Adrenal gland (tissue), 12 donors: ENCODE measurements around the gene SMS. TPM values are rescaled to one million over a fixed set of nuclear protein-coding genes. Genes with fewer than 3 reads are reported as not detected.
A peak's percentile ranks its signal among the peaks of the same experiment; 100 is the strongest.

Experiments
- DNase-seq, 7 donors: peaks; one replicate each; pipeline ENCODE4 v3.0.0-alpha.2; 2019 to 2020
- H3K27ac ChIP-seq, 5 donors: fragments of 200-600 bp; sonication (generic) in 4 of 5; 1 replicate in 3 of 5; 2 replicates in 2 of 5; pipeline versions ENCODE4 v1.5.1 to v1.8.0; 2016 to 2020; ENCODE audit warnings: mild to moderate bottlenecking in 1 of 5
- H3K27me3 ChIP-seq: fragments of 200-600 bp; 2 replicates; pipeline ENCODE4 v1.8.0; 2021
- H3K36me3 ChIP-seq, 2 donors: fragments of 200-600 bp; replicated peaks in 1 of 2; 1 replicate in 1 of 2; 2 replicates in 1 of 2; pipeline versions ENCODE4 v1.5.1 to v1.8.0; 2018 to 2022
- H3K4me1 ChIP-seq, 2 donors: fragments of 200-600 bp; replicated peaks in 1 of 2; 1 replicate in 1 of 2; 2 replicates in 1 of 2; pipeline versions ENCODE4 v1.5.1 to v1.8.0; 2018 to 2021
- H3K4me3 ChIP-seq, 4 donors: fragments of 200-600 bp; sonication (generic) in 3 of 4; one replicate each; pipeline ENCODE4 v1.5.1; 2016 to 2018
- H3K9me3 ChIP-seq, 3 donors: fragments of 200-600 bp; sonication (generic) in 1 of 3; replicated peaks in 1 of 3; 1 replicate in 2 of 3; 2 replicates in 1 of 3; pipeline versions ENCODE4 v1.5.1 to v1.8.0; 2016 to 2021
- POLR2A ChIP-seq, 2 donors: fragments of 450-650 bp; IDR thresholded peaks; one replicate each; pipeline ENCODE4 v1.6.1; 2017; ENCODE audit warnings: antibody characterized with exemption in 2 of 2, mild to moderate bottlenecking in 2 of 2, moderate library complexity in 1 of 2
- WGBS, 4 donors: extraction: QIAGEN DNeasy Blood & Tissue Kit in 2 of 4; methylation state at CpG; one replicate each; pipeline versions ENCODE4 v1.1.5 to v1.1.7; 2013 to 2017; 5-methylcytosine and 5-hydroxymethylcytosine counted together
- intact Hi-C, 2 donors: fragments of 100-400 bp; cut with DNase I; formaldehyde crosslinking; loops; one replicate each; pipeline versions ENCODE4 v1.14.1 to v1.15.0; 2022 to 2023
- polyA plus RNA-seq, 3 donors: library from polyadenylated mRNA; stranded (reverse); fragments of 200-250 nt in 2 of 3; fragments of 350-450 nt in 1 of 3; fragmentation: Illumina TruSeq in 1 of 3; extraction: RNeasy Lipid Tissue Mini Kit (QIAGEN cat#74804) in 1 of 3; gene quantifications; one replicate each; pipeline ENCODE4 v1.2.3, GENCODE V29; 2013 to 2014
- total RNA-seq, 9 donors: library from RNA; depleted of rRNA in 4 of 9; stranded (reverse); fragments of >200 nt in 4 of 9; fragments of 120-200 nt in 1 of 9; fragmentation: NEBNext Ultra II Directional in 1 of 9; extraction: Animal tissue kit (Norgen Biotek cat#: 25700) in 1 of 9; gene quantifications; one replicate each; pipeline versions ENCODE4 v1.1.0 to v1.2.4, GENCODE V29; 2013 to 2023
- TF ChIP-seq, protein P1 (sequence below), 6 experiments: fragments of 450-650 bp in 4 of 6; fragments of 200-600 bp in 2 of 6; sonication (generic) in 1 of 6; IDR thresholded peaks; 1 replicate in 5 of 6; 2 replicates in 1 of 6; pipeline versions ENCODE4 v1.5.1 to v1.8.0; 2016 to 2021; ENCODE audit warnings: antibody characterized with exemption in 6 of 6, mild to moderate bottlenecking in 2 of 6, moderate library complexity in 1 of 6
- donor health status: healthy with polysubstance abuse.
- donor health status: Bipolar disorder and iron deficiency.
- donor health status: DM: yes; HTN: yes; CAD: no.
- donor health status: DM: no; HTN: no; CAD: no.
- donor health status: DM: no; HTN: no; CAD: no.
- donor health status: DM: yes; HTN: yes; CAD: no.

Gene SMS
- total and polyA plus RNA-seq, 12 donors, result 68.3 to 265 (median 131) TPM

- no peaks in the 10 kb centered on the region for H3K27me3 ChIP-seq
- H3K4me1 ChIP-seq, result peaks cover 0 to 6% of the 10 kb centered on the region in 2 donors
- no peak overlapping the region for H3K27ac ChIP-seq
- no peak for DNase-seq
- H3K36me3 ChIP-seq, result peaks cover 0 to 10% of the 10 kb centered on the region in 2 donors
- H3K9me3 ChIP-seq, result no peaks in the 10 kb centered on the region
- 88 to 95% (median 91%) methylated on average over 3 of the region's 3 CpGs for WGBS, 4 donors
- TF ChIP-seq, protein P1, sequence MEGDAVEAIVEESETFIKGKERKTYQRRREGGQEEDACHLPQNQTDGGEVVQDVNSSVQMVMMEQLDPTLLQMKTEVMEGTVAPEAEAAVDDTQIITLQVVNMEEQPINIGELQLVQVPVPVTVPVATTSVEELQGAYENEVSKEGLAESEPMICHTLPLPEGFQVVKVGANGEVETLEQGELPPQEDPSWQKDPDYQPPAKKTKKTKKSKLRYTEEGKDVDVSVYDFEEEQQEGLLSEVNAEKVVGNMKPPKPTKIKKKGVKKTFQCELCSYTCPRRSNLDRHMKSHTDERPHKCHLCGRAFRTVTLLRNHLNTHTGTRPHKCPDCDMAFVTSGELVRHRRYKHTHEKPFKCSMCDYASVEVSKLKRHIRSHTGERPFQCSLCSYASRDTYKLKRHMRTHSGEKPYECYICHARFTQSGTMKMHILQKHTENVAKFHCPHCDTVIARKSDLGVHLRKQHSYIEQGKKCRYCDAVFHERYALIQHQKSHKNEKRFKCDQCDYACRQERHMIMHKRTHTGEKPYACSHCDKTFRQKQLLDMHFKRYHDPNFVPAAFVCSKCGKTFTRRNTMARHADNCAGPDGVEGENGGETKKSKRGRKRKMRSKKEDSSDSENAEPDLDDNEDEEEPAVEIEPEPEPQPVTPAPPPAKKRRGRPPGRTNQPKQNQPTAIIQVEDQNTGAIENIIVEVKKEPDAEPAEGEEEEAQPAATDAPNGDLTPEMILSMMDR (IDR thresholded peaks at IDR 0.05), result no peak
- no peak for TF ChIP-seq POLR2A (IDR thresholded peaks at IDR 0.05)
- intact Hi-C loops, result no loop called here
- no peak overlapping the region for H3K4me3 ChIP-seq
Observed at GRCh38 chrX:21991504-21991903, 51.0 kb downstream of the SMS start.

DNA sequence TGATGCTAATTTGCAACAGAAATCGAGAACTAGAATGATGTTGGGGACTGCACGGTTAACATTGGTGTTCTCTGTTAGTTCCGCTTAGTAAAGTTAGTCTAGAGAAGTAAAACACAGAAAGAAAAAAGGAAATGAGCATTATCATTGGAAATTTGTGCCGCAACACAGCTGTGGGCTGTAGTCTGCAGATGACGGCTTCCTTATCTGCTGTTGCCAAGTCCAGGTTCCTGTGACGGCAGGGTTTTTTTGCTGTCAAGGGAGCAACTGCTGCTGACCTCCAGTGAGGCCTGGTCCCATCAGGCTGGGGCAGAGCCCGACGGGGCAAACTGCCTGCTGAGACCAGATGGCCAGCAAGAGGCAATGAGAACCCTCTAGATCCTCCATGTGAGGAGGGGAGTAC, 52.8 kb downstream of the SMS start:
- Histone ChIP-seq H3K9me3 (no peaks in the 10 kb centered on the region), H3K27ac (peak overlapping the region in 1 of 5 donors; percentile 80), H3K27me3 (no peaks in the 10 kb centered on the region), H3K4me1 (peaks cover 0 to 6% of the 10 kb centered on the region in 2 donors), H3K36me3 (peaks cover 0 to 10% of the 10 kb centered on the region in 2 donors), H3K4me3 (no peak overlapping the region)
- intact Hi-C loops, result no loop called here
- WGBS, 4 donors, result 57 to 78% (median 73%) methylated on average over 5 to 8 of the region's 8 CpGs
- peak; percentile 18 to 61 (median 33) for DNase-seq
- TF ChIP-seq, protein P1 (IDR thresholded peaks at IDR 0.05), result no peak
- TF ChIP-seq POLR2A (IDR thresholded peaks at IDR 0.05), result no peak

DNA sequence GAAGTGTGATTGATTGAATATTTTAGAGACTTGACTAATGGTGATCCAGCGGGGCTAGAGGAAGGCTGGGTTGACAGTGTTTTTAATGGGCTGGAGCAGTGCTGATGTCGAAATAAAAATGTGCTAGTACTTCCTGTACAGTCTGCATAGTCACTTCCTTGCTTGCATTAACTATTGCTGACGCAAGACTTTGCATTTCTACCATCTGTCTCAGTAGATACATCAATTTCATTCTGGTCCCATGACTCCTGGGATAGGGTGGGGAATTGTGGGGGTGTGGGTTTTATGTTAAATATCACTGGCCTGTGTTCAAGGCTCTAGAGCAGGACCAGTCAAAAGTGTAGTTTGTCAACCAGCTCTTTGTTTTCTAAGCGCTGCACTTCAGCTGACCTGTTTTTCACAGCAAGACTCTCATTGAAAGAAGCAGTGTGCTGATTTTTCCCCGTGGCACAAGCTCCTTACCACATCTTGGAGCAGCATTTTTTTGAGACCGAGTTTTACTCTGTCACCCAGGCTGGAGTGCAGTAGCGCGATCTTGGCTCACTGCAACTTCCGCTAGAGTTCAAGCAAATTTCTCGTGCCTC, 56.5 kb downstream of the SMS start:
- Histone ChIP-seq H3K9me3 (no peaks in the 10 kb centered on the region), H3K27me3 (no peaks in the 10 kb centered on the region), H3K36me3 (peaks cover 0 to 3% of the 10 kb centered on the region in 2 donors), H3K27ac (peak overlapping the region in 2 of 5 donors; percentile 29 to 49), H3K4me3 (no peak overlapping the region), H3K4me1 (peaks cover 0 to 6% of the 10 kb centered on the region in 2 donors)
- intact Hi-C loops, result no loop called here
- peak in 1 of 7 donors; percentile 8 for DNase-seq
- TF ChIP-seq, protein P1 (IDR thresholded peaks at IDR 0.05), result no peak
- no peak for TF ChIP-seq POLR2A (IDR thresholded peaks at IDR 0.05)
- 56 to 81% (median 70%) methylated on average over 5 to 10 of the region's 10 CpGs for WGBS, 4 donors

DNA sequence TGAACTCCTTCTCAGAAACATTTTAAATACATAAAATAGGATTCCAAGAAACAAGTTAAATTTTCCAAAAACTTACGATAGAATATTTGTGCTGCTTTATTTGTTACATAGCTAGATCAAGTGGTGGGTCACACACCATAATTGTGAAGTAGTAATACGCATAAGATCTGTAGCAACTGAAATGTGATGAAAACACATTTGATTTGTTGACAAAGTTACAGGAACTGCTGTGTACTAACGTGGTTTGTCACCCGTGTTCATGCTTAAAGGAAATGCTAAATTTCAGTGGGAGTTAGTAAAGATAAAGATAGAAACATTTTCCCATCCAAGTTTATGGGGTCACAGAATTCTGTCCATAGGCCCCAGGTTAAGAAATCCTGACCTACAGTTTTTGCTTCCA, 57.5 kb downstream of the SMS start:
- H3K9me3 ChIP-seq, result no peaks in the 10 kb centered on the region
- intact Hi-C loops, result no loop called here
- H3K36me3 ChIP-seq, result no peaks in the 10 kb centered on the region
- H3K4me3 ChIP-seq, result no peak overlapping the region
- WGBS, 4 donors, result 65 to 78% (median 71%) methylated on average over 4 of the region's 4 CpGs
- no peak for TF ChIP-seq POLR2A (IDR thresholded peaks at IDR 0.05)
- TF ChIP-seq, protein P1 (IDR thresholded peaks at IDR 0.05), result no peak
- H3K27me3 ChIP-seq, result no peaks in the 10 kb centered on the region
- no peak for DNase-seq
- no peaks in the 10 kb centered on the region for H3K4me1 ChIP-seq
- H3K27ac ChIP-seq, result no peak overlapping the region
